DND-41 (cell line): ENCODE data around the gene SCAMP1.

Experiments
- EZH2 ChIP-seq: IDR thresholded peaks from 3 replicates; pipeline ENCODE4 v1.6.1; 2012; ENCODE audit warnings: borderline replicate concordance, low read depth, mild to moderate bottlenecking, moderate library complexity, low read length, inconsistent platforms; ENCODE audit not compliant: severe bottlenecking
- TF ChIP-seq, protein P1 (sequence below): IDR thresholded peaks from 2 replicates; pipeline ENCODE4 v1.5.1; 2012; ENCODE audit warnings: borderline replicate concordance, low read length, moderate library complexity, mild to moderate bottlenecking; ENCODE audit not compliant: poor library complexity, severe bottlenecking; ENCODE audit errors: extremely low read depth

DNA sequence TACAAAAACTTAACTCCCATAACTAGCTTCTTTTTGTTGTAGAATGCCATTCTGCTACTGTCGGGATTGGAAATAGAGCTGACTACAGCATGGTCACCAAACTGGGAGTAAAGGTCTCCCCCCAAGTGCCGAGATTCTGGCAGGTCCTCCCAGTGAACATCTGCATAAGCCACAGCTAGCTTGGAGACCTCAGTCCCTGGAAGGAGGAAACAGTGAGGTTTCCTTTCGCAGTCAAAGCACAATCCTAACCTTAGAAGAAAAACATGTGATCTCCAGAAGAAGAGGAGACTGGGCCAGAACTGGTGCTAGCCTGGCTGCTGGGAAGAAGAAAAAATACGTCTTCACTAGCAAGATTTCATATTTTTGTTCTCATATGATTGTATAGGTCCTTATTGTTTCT, 127.4 kb downstream of the SCAMP1 start:
- TF ChIP-seq, protein P1, sequence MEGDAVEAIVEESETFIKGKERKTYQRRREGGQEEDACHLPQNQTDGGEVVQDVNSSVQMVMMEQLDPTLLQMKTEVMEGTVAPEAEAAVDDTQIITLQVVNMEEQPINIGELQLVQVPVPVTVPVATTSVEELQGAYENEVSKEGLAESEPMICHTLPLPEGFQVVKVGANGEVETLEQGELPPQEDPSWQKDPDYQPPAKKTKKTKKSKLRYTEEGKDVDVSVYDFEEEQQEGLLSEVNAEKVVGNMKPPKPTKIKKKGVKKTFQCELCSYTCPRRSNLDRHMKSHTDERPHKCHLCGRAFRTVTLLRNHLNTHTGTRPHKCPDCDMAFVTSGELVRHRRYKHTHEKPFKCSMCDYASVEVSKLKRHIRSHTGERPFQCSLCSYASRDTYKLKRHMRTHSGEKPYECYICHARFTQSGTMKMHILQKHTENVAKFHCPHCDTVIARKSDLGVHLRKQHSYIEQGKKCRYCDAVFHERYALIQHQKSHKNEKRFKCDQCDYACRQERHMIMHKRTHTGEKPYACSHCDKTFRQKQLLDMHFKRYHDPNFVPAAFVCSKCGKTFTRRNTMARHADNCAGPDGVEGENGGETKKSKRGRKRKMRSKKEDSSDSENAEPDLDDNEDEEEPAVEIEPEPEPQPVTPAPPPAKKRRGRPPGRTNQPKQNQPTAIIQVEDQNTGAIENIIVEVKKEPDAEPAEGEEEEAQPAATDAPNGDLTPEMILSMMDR = no peak
- TF ChIP-seq EZH2 = no peak
